Omental fat pad (tissue), 4 donors: Measurements from ENCODE around the gene MAST4. TPM values are rescaled to one million over a fixed set of nuclear protein-coding genes. Genes with fewer than 3 reads are reported as not detected.

ENCODE experiments used
- ATAC-seq: fragments of 150-250 bp; one replicate; pipeline ENCODE4 v1.9.1; 2016; ENCODE audit warnings: mild to moderate bottlenecking, moderate library complexity; ENCODE audit not compliant: low FRiP score
- DNase-seq: peaks from one replicate; pipeline ENCODE4 v3.0.0-alpha.2; 2019; ENCODE audit warnings: low spot score
- CTCF ChIP-seq, 3 donors: fragments of 450-650 bp; IDR thresholded peaks; one replicate each; pipeline ENCODE4 v1.5.1; 2016 to 2017; ENCODE audit warnings: antibody characterized with exemption in 3 of 3, mild to moderate bottlenecking in 3 of 3, moderate library complexity in 2 of 3
- total RNA-seq, 4 donors: library from RNA; depleted of rRNA; stranded (reverse); fragments of >200 nt; gene quantifications; one replicate each; pipeline ENCODE4 v1.1.0, GENCODE V29; 2016

MAST4 gene
- total RNA-seq, 4 donors from 2014 or later: 52.2 to 76.8 (median 57.3) TPM

DNA sequence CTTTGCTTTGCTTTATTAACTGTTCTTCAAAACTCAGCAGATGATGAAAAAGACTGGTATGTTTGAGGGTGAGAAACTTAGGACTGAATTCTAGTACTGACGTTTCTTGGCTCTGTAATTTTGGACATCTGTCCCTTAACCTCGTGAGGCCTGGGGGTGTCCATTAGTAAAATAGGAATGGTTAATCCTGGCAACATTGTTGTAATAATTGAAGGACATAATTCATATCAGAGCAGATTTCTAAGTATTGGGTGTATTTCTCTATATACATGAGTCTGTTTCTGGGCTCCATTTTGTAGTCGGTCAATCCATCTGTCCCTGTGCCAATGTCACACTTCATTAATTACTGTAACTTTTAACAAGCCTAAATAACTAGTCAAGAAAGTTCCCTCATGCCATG is 206.7 kb downstream of the MAST4 start:
- ATAC-seq (no peak), DNase-seq (no peak)
- no peak for TF ChIP-seq CTCF (IDR thresholded peaks at IDR 0.05)

- ATAC-seq (no peak), DNase-seq (no peak)
- no peak for TF ChIP-seq CTCF (IDR thresholded peaks at IDR 0.05)
Observed at GRCh38 chr5:66805514-66806430, 209.6 kb downstream of the MAST4 start.

- DNase-seq (no peak), ATAC-seq (peak; percentile 76)
- no peak for TF ChIP-seq CTCF (IDR thresholded peaks at IDR 0.05)
Observed at GRCh38 chr5:66807743-66808142, 211.6 kb downstream of the MAST4 start.

DNA sequence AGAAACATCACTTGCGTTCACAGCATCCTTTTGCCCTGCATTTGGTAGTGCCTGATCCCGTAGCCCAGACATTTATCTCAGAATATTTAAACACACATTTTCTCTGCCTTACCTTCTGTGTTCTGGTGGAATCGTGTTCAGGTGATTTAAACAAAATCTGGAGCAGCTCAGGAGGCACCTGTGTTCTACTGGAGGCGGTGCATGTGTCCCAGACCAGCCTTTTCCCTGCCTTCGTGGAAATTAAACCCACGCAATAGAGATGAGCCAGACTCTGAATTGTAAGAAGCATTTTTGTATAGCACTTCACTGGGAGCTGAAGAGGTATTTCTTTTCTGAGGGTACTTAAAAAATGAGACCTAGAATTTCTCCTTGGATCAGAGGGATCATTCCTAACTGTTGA is 212.5 kb downstream of the MAST4 start:
- ATAC-seq (no peak), DNase-seq (no peak)
- TF ChIP-seq CTCF (IDR thresholded peaks at IDR 0.05): no peak

DNA sequence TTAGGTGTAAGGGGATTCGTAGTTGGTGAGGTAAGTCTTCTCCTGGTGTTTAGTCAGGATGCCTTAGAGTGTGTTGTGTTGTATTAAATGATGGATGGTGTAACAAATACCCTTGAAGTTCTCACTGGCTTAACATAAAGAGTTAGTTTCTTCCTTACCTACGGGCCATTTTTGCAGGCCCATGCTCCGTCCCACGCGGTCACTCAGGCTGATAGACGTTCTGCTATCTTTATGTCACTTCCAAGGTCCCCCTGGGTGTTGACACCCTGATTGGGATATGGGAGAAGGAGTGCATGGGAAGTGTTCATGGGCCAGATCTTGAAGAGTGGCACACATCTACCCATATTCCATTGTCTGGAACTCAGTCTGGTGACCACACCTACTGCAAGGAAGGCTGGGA is 214.0 kb downstream of the MAST4 start:
- DNase-seq (no peak), ATAC-seq (no peak)
- TF ChIP-seq CTCF (IDR thresholded peaks at IDR 0.05): no peak

DNA sequence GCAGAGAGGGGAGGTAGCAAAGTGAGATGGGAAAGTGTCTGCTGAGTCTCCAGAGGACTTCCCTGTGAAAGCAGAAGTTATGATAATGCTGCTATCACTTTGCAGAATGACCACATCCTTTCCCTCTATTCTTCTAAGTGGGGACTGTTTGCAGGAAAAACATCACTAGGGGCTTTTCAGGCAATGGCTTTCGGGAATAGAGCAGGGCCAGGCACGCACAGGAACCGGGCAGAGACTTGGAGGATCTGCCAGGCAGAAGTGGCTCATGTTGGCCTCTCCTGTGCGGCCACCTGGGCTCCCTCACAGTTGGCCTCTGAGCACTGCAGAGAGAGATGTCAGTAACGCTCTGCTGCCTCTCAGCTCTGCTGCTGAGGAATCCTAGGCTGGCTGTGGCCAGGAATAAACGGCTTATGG is 214.7 kb downstream of the MAST4 start:
- TF ChIP-seq CTCF (IDR thresholded peaks at IDR 0.05): no peak
- ATAC-seq (no peak), DNase-seq (no peak)

- no peak for DNase-seq
- no peak for TF ChIP-seq CTCF (IDR thresholded peaks at IDR 0.05)
- no peak for ATAC-seq
Observed at GRCh38 chr5:66812291-66812690, 216.1 kb downstream of the MAST4 start.
